NCI-H1436 treated with DMSO at 0.1 percent for 48 hours (cell line): ENCODE results near the gene SLC41A3.
"Not testable (repeated sequence)": the region's sequence is repeated elsewhere in the genome, so short reads cannot be mapped to it uniquely, and the experiment has no call there.

Experiments
- DNase-seq: peaks from one replicate; lab custom pipeline; 2025; lab: John Stamatoyannopoulos, UW

SLC41A3 gene

DNA sequence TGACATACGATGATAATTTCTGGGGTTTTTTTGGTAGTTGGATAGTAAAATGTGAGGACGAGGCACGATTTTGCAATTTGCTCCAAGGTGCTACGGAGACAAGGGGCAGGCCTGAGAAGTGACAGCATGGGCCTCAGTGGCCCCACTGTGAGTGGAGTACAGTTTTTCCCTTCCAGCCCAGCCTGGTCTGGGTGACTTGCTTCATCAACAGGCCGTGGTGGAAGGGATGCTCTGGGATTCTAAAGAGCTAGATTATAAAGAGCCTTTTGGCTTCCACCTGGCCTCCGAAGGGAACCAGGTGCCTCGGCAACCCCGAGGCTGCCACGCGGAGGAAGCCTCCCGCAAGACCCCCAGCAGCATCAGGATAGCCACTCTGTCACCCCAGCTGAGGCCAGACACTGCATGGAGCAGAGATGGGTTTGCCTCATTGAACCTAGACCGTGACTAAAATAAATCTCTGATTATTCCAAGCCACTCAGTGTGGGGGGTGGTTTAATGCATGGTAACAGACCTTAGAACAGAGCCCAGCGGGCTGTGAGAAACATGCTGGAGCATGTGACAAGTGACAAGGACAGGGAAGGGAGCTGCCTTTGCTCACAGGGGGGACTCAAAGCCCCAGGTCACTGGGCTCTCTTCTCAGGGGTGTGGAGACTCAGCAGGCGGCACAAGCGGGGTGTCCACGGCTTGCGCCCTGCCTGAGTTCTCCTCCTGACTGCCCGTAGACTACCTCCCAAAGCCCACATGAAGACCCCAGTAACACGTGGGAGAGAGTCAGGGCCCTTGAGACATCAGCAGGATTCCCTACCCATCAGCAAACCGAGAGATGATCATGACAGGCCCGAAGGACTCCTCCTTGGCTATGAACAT lies 22.6 kb upstream of the SLC41A3 start:
- no peak for DNase-seq

DNA sequence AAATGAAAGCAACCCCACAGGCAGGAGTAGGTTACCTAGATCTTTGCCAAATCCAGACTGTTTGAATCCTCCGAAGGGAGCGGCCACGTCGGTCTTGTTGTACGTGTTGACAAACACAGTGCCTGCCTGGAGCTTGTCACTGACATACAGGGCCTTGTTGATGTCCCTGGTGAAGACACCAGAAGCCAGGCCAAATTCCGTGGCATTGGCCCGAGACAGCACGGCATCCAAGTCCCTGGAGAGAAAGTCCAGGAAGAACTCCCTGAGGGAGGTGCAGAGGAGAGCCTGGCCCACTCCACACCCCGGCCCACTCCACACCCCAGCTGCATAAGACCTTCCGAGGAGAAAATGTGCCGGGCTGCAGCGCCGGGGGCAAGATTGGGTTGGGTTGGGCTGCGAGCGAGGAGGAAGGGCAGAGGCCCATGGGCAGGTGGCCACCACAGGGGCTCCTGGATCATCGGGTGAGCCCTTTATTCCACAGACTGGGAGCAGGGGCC lies 21.8 kb upstream of the SLC41A3 start:
- DNase-seq: no peak

DNA sequence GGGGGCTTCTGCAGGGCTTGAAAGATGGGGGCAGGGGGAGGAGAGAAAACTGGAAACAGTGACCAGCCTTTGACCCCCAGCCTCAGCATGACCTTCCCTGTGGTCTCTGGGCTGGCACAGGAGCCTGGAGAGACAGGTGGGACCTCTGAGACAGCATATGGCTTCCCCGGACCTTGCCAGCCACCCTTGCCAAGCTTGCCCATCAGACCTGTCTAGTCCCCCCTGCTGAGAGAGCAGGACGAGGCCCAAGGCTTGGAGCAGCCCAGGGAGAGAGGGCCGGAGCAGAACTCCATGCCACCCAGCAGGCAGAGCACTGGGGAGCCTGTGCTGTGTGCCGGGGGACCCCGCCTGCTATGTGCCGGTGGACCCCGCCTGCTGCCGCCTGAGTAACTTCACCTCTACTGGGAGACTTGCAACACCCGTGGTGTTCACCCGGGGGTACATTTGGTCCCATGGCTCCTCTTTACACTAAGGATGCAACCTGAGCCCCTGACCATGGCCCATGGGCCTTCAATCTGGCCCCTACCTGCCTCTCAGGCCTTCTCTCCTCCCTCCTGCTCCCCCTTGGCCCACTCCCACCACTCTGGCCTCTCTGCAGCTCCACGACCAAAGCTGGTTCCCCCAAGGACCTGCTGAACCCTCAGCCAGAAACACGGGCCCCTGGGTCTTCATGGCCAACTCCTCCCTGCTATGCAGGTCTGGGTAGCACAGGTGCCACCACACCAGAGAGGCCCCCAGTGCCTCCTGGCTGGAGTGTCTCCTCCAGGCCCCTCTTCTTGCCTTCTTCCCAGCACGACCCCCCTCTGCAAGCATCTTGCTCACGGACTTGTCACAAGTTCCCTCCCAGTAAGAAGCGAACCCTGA lies 21.1 kb upstream of the SLC41A3 start:
- DNase-seq: no peak

DNA sequence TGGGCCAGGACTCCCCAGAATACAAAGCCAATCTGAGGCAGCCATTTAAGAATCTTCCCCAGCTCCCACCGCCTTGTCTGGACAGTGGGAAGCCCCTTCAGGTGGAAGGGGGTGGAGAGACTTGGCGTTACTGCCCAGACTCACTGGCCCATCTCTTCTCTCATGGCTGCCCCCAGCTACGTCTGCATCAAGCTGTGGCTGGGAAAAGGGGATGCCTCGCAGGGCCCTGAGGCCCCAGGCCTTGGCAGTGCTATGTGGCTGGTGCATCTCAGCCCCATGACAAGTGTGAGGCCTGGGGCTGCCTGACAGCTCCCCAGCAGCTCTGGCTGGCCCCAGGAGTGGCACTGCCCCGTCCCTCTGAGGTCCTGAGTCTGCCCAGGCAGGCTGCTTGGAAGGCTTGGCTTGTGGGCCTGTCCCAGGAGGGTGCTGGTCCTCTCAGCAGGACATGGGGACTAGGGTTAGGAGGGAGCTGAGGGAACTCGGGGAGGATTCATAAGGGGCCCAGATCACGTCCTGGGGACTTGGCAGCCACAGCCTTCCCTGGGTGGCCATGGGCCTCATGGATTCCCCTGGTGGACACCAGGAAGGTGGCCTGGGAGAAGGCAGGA lies 20.2 kb upstream of the SLC41A3 start:
- no peak for DNase-seq

DNA sequence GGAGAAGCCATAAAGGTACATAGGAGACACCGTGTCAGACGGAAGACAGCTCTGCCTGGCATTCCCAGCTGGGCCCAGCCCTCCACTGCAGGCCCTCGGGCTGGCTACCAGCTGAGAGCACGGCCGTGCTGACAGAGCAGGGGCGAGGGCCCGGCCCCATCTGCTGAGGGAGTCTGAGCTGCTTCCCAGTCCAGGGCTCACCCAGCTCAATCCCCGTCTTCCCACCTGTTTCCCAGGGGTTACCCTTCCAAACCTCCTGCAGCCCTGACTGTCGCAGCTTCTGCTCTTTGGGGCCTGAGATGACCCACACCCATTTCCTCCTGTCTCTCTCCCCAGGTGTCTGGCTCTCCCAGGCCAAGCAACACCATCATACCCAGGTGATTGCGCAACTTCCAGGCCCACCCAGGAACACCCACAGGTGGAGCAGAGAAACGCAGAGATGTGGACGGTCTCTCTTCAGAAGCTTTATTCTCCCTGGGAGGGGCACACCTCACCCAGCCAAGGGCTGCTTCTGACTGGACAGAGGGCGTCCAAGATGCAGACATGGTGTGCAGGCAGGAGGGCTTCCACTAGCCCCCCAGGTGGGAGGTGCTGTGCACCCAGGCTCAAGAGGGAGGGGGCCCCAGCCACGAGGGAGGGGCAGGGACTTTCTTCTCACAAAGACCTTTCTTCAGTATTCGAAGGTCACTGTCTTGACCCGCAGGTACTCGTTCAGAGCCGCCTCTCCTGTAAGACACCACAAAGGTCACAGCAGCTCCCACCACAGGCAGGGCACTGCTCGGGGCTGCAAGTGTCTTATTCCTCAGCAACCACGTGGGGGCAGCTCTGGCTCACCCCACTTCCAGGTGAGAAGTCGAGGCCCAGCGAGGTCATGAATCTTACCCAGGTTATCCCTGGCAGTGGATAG lies 19.4 kb upstream of the SLC41A3 start:
- DNase-seq: no peak

DNA sequence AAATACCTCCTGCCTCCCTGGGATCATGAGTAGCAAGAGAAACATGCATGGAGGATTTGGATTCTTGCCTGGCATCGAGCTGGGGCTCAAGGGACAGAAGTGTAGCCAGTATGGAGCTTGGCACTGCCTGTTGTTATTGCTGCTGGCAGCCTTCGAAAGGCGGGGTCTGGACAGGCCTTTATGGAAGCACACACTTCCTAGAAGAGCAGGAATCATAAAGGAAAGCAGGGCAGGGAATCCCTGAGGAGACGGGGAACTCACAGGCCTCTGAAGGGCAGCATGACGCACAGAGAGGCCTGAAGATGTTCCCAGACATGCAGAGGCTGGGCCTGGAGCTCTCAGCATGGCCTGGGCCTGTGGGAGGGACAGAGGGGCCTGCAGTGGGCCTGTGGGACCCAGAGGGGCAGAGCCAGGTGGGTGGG lies 18.6 kb upstream of the SLC41A3 start:
- DNase-seq: no peak

DNA sequence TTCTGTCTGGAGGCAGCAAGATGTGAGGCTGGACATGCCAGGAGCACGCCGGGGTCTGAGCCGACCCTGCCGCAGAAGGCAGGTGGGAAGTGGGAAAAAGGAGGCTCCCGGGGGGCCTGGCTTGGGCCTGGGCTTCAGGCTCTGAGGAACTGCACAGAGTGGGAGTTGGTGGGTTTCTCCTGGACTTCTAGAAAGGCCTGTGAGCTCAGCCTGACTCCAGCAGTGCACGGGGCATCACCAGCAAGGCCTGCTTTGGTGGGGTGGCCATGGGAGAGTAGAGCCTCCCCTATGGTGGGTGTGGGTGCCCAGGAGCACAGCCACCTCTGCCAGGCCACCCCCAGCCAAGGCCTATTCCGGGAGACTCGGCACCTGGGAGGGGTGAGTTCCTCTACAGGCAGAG lies 18.1 kb upstream of the SLC41A3 start:
- DNase-seq: no peak

- DNase-seq: no peak
These were observed 17.6 kb upstream of the SLC41A3 start for GRCh38 chr3:126101521-126101982.

GRCh38 chr3:126100634-126101301 lies 16.8 kb upstream of the SLC41A3 start:
- DNase-seq: no peak

- DNase-seq: no peak
These were observed 16.3 kb upstream of the SLC41A3 start for GRCh38 chr3:126100269-126100633.

- DNase-seq: no peak
These were observed 14.5 kb upstream of the SLC41A3 start for GRCh38 chr3:126098391-126098858.

- no peak for DNase-seq
These were observed 13.9 kb upstream of the SLC41A3 start for GRCh38 chr3:126097801-126098200.

- DNase-seq: not testable (repeated sequence)
These were observed 12.3 kb upstream of the SLC41A3 start for GRCh38 chr3:126096274-126096673.

DNA sequence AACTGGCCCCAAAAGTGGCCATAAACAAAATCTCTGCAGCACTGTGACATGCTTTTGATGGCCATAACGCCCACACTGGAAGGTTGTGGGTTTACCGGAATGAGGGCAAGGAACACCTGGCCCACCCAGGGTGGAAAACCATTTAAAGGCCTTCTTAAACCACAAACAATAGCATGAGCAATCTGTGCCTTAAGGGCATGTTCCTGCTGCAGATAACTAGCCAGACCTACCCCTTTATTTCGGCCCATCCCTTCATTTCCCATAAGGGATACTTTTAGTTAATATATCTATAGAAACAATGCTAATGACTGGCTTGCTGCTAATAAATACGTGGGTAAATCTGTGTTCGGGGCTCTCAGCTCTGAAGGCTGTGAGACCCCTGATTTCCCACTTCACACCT lies 8.2 kb upstream of the SLC41A3 start:
- not testable (repeated sequence) for DNase-seq

- no peak for DNase-seq
These were observed 3.7 kb upstream of the SLC41A3 start for GRCh38 chr3:126087552-126088175.

DNA sequence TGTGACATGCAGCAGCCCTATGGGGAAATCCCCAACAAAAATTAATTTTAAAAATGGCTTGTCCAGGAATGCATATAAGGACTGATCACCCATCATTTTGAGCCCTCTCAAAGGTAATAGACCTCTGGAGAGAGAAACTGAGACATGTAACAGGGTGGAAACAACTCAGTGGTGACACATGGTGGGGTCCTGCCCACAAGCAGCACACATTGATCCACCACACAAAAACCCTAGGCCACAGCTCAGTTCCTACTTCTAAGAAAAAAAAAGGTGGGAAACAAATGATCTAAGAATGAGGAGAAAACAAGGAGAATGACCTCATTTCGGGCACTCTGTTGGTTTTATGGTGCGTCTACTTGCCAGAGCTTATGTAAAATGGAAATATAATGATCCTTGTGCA lies 1.9 kb upstream of the SLC41A3 start:
- no peak for DNase-seq

GRCh38 chr3:126085276-126085675 lies 1.4 kb upstream of the SLC41A3 start:
- DNase-seq: no peak

- DNase-seq: no peak
These were observed 850 bp upstream of the SLC41A3 start for GRCh38 chr3:126084768-126085180.

GRCh38 chr3:126083511-126083912 lies 412 bp downstream of the SLC41A3 start:
- no peak for DNase-seq

DNA sequence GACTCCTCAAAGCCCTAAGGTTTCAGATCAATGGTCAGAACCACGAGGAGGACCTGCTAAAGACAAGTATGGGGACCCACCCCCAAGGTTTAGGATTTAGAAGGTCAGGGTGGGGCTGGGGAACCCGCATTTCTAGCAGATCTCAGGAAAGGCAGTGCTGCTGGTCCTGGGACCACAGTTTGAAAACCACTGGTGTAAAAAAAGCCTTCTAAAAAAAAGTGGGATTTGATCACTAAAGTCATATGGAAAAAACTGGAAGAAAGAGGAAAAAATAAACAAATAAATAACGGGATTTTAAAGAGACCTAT lies 832 bp downstream of the SLC41A3 start:
- no peak for DNase-seq
